ENCODE results near the gene ZBTB5.
"Not testable (repeated sequence)": the region's sequence is repeated elsewhere in the genome, so short reads cannot be mapped to it uniquely, and the experiment has no call there.

ZBTB5 gene

GRCh38 chr9:37465249-37466036 is at the start of gene ZBTB5:
Gene ZBTB5, minus strand, starts transcription at chr9:37465450. Its CDS starts 22,899 bp downstream, at chr9:37442551.
- peak; percentile 99 for DNase-seq (ENCODE audit: low read depth)

GRCh38 chr9:37514999-37515398 is 49.7 kb upstream of the ZBTB5 start:
- DNase-seq (ENCODE audit: low read depth) = no peak

- DNase-seq (ENCODE audit: low read depth) = not testable (repeated sequence)
Measured at GRCh38 chr9:37514415-37514814, 49.2 kb upstream of the ZBTB5 start.

GRCh38 chr9:37512437-37512836 is 47.2 kb upstream of the ZBTB5 start:
- no peak for DNase-seq (ENCODE audit: low read depth)

GRCh38 chr9:37511016-37512010 is 46.1 kb upstream of the ZBTB5 start:
- DNase-seq (ENCODE audit: low read depth) = no peak

GRCh38 chr9:37510053-37510452 is 44.8 kb upstream of the ZBTB5 start:
- not testable (repeated sequence) for DNase-seq (ENCODE audit: low read depth)

GRCh38 chr9:37509536-37509935 is 44.3 kb upstream of the ZBTB5 start:
- no peak for DNase-seq (ENCODE audit: low read depth)

GRCh38 chr9:37508834-37509206 is 43.6 kb upstream of the ZBTB5 start:
- DNase-seq (ENCODE audit: low read depth) = no peak

GRCh38 chr9:37508135-37508833 is 43.0 kb upstream of the ZBTB5 start:
- no peak for DNase-seq (ENCODE audit: low read depth)

GRCh38 chr9:37507566-37508134 is 42.4 kb upstream of the ZBTB5 start:
- no peak for DNase-seq (ENCODE audit: low read depth)

- DNase-seq (ENCODE audit: low read depth) = no peak
Measured at GRCh38 chr9:37504605-37505004, 39.4 kb upstream of the ZBTB5 start.

- DNase-seq (ENCODE audit: low read depth) = peak; percentile 25
Measured at GRCh38 chr9:37503736-37504135, 38.5 kb upstream of the ZBTB5 start.

- no peak for DNase-seq (ENCODE audit: low read depth)
Measured at GRCh38 chr9:37501957-37502596, 36.8 kb upstream of the ZBTB5 start.

- DNase-seq (ENCODE audit: low read depth) = no peak
Measured at GRCh38 chr9:37499297-37499696, 34.0 kb upstream of the ZBTB5 start.

GRCh38 chr9:37498457-37498856 is 33.2 kb upstream of the ZBTB5 start:
- DNase-seq (ENCODE audit: low read depth) = no peak

- DNase-seq (ENCODE audit: low read depth) = no peak
Measured at GRCh38 chr9:37497320-37497719, 32.1 kb upstream of the ZBTB5 start.

- DNase-seq (ENCODE audit: low read depth) = no peak
Measured at GRCh38 chr9:37496020-37496419, 30.8 kb upstream of the ZBTB5 start.

GRCh38 chr9:37495571-37495970 is 30.3 kb upstream of the ZBTB5 start:
- no peak for DNase-seq (ENCODE audit: low read depth)

- DNase-seq (ENCODE audit: low read depth) = no peak
Measured at GRCh38 chr9:37491939-37492338, 26.7 kb upstream of the ZBTB5 start.

- DNase-seq (ENCODE audit: low read depth) = no peak
Measured at GRCh38 chr9:37486616-37487548, 21.6 kb upstream of the ZBTB5 start.

Measured in T-helper 22 cell (primary cell).